ENCODE data around the gene LACC1.

DNA sequence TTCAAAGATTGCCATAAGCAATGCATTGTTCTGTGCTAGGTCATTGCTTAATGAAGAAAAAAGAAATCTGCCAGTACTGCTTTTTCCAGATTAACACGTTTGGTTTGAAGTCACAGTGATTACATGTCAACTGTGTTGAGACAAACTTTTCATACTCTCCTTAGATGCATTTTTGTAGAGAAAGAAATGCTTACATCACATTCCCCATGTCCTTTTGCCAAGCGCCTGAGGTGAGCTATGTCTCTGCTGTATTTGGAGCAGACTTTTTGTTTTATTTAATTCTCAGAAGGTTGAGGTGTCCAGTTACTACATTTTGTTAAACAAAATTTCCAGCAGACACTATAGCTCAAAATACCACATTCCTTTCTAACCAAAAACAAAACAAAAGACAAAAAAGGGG lies 16.2 kb downstream of the LACC1 start:
- TF ChIP-seq, protein P1, sequence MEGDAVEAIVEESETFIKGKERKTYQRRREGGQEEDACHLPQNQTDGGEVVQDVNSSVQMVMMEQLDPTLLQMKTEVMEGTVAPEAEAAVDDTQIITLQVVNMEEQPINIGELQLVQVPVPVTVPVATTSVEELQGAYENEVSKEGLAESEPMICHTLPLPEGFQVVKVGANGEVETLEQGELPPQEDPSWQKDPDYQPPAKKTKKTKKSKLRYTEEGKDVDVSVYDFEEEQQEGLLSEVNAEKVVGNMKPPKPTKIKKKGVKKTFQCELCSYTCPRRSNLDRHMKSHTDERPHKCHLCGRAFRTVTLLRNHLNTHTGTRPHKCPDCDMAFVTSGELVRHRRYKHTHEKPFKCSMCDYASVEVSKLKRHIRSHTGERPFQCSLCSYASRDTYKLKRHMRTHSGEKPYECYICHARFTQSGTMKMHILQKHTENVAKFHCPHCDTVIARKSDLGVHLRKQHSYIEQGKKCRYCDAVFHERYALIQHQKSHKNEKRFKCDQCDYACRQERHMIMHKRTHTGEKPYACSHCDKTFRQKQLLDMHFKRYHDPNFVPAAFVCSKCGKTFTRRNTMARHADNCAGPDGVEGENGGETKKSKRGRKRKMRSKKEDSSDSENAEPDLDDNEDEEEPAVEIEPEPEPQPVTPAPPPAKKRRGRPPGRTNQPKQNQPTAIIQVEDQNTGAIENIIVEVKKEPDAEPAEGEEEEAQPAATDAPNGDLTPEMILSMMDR (IDR thresholded peaks at IDR 0.05), result no peak
- TF ChIP-seq POLR2A (IDR thresholded peaks at IDR 0.05) (no peak), EP300 (IDR thresholded peaks at IDR 0.05) (no peak)
